Tibial nerve (tissue), 4 donors: ENCODE measurements around the gene LGALS4.

Experiments
- EP300 ChIP-seq, 2 donors: sonication (generic); formaldehyde crosslinking; IDR thresholded peaks; one replicate each; pipeline ENCODE4 v1.6.1; 2017; ENCODE audit warnings: antibody characterized with exemption in 2 of 2, mild to moderate bottlenecking in 1 of 2
- POLR2A ChIP-seq, 2 donors: fragments of 450-650 bp; IDR thresholded peaks; one replicate each; pipeline ENCODE4 v1.6.1; 2017; ENCODE audit warnings: antibody characterized with exemption in 2 of 2, mild to moderate bottlenecking in 2 of 2, moderate library complexity in 2 of 2
- TF ChIP-seq, protein P1 (sequence below), 5 experiments: fragments of 200-600 bp in 3 of 5; fragments of 450-650 bp in 2 of 5; sonication (generic) in 3 of 5; IDR thresholded peaks; one replicate each; pipeline ENCODE4 v1.5.1; 2016 to 2019; ENCODE audit warnings: antibody characterized with exemption in 5 of 5, mild to moderate bottlenecking in 3 of 5, moderate library complexity in 2 of 5

DNA sequence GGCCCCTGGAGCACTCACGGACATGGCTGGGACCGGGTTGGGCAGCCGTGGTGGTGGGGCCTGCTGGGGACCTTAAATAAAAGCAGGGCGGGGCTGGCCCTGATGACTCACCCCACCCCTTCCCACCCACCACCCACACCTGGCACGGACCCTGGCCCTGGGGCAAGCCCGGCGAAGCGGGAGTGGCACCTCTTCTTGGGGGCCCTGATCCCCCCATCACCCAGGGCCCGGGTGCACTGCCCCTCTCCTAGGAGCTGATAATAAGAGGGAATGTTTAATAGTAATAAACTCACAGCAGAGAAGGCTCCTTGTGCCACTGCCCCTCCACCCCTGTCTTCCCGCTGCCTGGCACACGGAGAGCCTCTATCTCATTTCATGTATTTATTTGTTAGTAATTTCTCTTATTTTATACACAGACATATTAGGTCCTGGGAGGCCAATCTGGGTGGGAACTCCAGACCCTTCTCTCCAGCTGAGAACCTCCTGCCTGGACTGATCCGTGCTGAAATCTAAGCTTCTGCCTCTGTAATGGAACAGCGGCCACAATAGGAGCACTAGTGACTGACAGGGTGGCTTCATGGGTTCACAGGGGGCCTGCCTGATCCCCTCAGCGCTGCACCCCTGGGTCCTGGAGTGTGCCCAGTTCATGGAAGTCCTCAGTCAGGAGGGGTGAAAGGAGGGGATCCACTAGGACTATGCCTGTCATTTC lies 39.1 kb downstream of the LGALS4 start, which contains the start of gene LGALS7:
- TF ChIP-seq, protein P1, sequence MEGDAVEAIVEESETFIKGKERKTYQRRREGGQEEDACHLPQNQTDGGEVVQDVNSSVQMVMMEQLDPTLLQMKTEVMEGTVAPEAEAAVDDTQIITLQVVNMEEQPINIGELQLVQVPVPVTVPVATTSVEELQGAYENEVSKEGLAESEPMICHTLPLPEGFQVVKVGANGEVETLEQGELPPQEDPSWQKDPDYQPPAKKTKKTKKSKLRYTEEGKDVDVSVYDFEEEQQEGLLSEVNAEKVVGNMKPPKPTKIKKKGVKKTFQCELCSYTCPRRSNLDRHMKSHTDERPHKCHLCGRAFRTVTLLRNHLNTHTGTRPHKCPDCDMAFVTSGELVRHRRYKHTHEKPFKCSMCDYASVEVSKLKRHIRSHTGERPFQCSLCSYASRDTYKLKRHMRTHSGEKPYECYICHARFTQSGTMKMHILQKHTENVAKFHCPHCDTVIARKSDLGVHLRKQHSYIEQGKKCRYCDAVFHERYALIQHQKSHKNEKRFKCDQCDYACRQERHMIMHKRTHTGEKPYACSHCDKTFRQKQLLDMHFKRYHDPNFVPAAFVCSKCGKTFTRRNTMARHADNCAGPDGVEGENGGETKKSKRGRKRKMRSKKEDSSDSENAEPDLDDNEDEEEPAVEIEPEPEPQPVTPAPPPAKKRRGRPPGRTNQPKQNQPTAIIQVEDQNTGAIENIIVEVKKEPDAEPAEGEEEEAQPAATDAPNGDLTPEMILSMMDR (IDR thresholded peaks at IDR 0.05), result no peak
- TF ChIP-seq POLR2A (IDR thresholded peaks at IDR 0.05), result no peak
- TF ChIP-seq EP300 (IDR thresholded peaks at IDR 0.05), result no peak
